DMS114 treated with DMSO at 0.1 percent for 48 hours (cell line): ENCODE measurements around the gene NLRX1.
A peak's percentile ranks its signal among the peaks of the same experiment; 100 is the strongest.
"Not testable (repeated sequence)": the region's sequence is repeated elsewhere in the genome, so short reads cannot be mapped to it uniquely, and the experiment has no call there.

ENCODE experiments used
- DNase-seq: peaks from one replicate; lab custom pipeline; 2025; ENCODE audit not compliant: unreplicated experiment; lab: John Stamatoyannopoulos, UW

Gene NLRX1

GRCh38 chr11:119205574-119206510 lies 37.3 kb downstream of the NLRX1 start, which contains the start of gene CBL:
Gene CBL (plus strand): TSS chr11:119206339. CDS start chr11:119206418, 79 bp downstream.
- peak; percentile 56 for DNase-seq

GRCh38 chr11:119206511-119207414 lies 38.2 kb downstream of the NLRX1 start:
- DNase-seq, result no peak

GRCh38 chr11:119207415-119207960 lies 39.0 kb downstream of the NLRX1 start:
- no peak for DNase-seq

GRCh38 chr11:119209186-119209585 lies 40.7 kb downstream of the NLRX1 start:
- DNase-seq, result no peak

- no peak for DNase-seq
Measured at GRCh38 chr11:119210050-119210449, 41.5 kb downstream of the NLRX1 start.

- no peak for DNase-seq
Measured at GRCh38 chr11:119218141-119218878, 49.8 kb downstream of the NLRX1 start.

- DNase-seq, result no peak
Measured at GRCh38 chr11:119222308-119222707, 53.8 kb downstream of the NLRX1 start.

GRCh38 chr11:119222891-119223290 lies 54.4 kb downstream of the NLRX1 start:
- DNase-seq, result no peak

- DNase-seq, result no peak
Measured at GRCh38 chr11:119223856-119224255, 55.3 kb downstream of the NLRX1 start.

GRCh38 chr11:119228535-119229287 lies 60.2 kb downstream of the NLRX1 start:
- not testable (repeated sequence) for DNase-seq

GRCh38 chr11:119229288-119229672 lies 60.8 kb downstream of the NLRX1 start:
- DNase-seq, result no peak

- DNase-seq, result no peak
Measured at GRCh38 chr11:119229741-119230140, 61.2 kb downstream of the NLRX1 start.
